Fibroblast of the aortic adventitia (primary cell): ENCODE data around the gene SNRPA. TPM values are rescaled to one million over a fixed set of nuclear protein-coding genes. Genes with fewer than 3 reads are reported as not detected.

ENCODE experiments used
- DNase-seq: peaks from one replicate; pipeline ENCODE4 v3.0.0-alpha.2; 2010; ENCODE audit warnings: low read depth
- H3K4me3 ChIP-seq: 2 replicates; pipeline ENCODE4 v1.5.1; 2011; ENCODE audit warnings: low read depth, mild to moderate bottlenecking, control low read depth, low read length, moderate library complexity
- CTCF ChIP-seq: IDR thresholded peaks from 2 replicates; pipeline ENCODE4 v1.5.1; 2011; ENCODE audit warnings: mild to moderate bottlenecking, low read length, control low read depth, inconsistent platforms; ENCODE audit not compliant: insufficient read depth
- total RNA-seq: library from RNA; depleted of rRNA; stranded (reverse); fragments of >200 nt; gene quantifications from 2 replicates; pipeline ENCODE4 v1.2.3, GENCODE V29; 2012; ENCODE audit warnings: low replicate concordance

Gene SNRPA
- total RNA-seq, 1 donor: 29.8 TPM

- peak; percentile 99 for DNase-seq
- TF ChIP-seq CTCF: no peak
- peak within 1 kb of the TSS; percentile 86 for H3K4me3 ChIP-seq
These were observed 47.9 kb downstream of the SNRPA start, which contains the start of gene EGLN2 for GRCh38 chr19:40798683-40799557. EGLN2 (plus strand) TSS chr19:40799191; CDS start chr19:40800573, 1,382 bp downstream.

- DNase-seq: no peak
- peak overlapping the region; percentile 86 for H3K4me3 ChIP-seq
- no peak for TF ChIP-seq CTCF
These were observed 48.7 kb downstream of the SNRPA start for GRCh38 chr19:40799558-40800338.

- no peak for TF ChIP-seq CTCF
- DNase-seq: no peak
- peak overlapping the region; percentile 86 for H3K4me3 ChIP-seq
These were observed 49.5 kb downstream of the SNRPA start for GRCh38 chr19:40800339-40800996.

GRCh38 chr19:40800997-40801377, 50.0 kb downstream of the SNRPA start:
- no peak for TF ChIP-seq CTCF
- DNase-seq: no peak
- H3K4me3 ChIP-seq: peak overlapping the region; percentile 86

- DNase-seq: no peak
- TF ChIP-seq CTCF: no peak
- peak overlapping the region; percentile 86 for H3K4me3 ChIP-seq
These were observed 50.7 kb downstream of the SNRPA start for GRCh38 chr19:40801426-40802299.
